H1 (cell line): ENCODE measurements around the gene MACROD2.

Source experiments
- CREB1 ChIP-seq: IDR thresholded peaks from 2 replicates; pipeline ENCODE4 v1.6.1; 2012; ENCODE audit warnings: inconsistent platforms
- EP300 ChIP-seq, 2 experiments: IDR thresholded peaks; 1 replicate in 1 of 2; 2 replicates in 1 of 2; pipeline ENCODE4 v1.6.1; 2011 to 2012; ENCODE audit warnings: low read depth in 2 of 2, low read length in 2 of 2, mild to moderate bottlenecking in 2 of 2, borderline replicate concordance in 1 of 2, inconsistent platforms in 1 of 2, moderate library complexity in 1 of 2
- KDM1A ChIP-seq: fragments of 200-600, 300-600 bp; sonication (generic); IDR thresholded peaks from 2 replicates; pipeline ENCODE4 v1.7.1; 2016; ENCODE audit warnings: mild to moderate bottlenecking, low read length, borderline replicate concordance
- MAFK ChIP-seq: IDR thresholded peaks from 2 replicates; pipeline ENCODE4 v1.6.1; 2012; ENCODE audit warnings: low read depth, mild to moderate bottlenecking, improper control_type of control experiment, low read length
- POLR2A ChIP-seq, 2 experiments: IDR thresholded peaks; 1 replicate in 1 of 2; 2 replicates in 1 of 2; pipeline ENCODE4 v1.6.1; 2011; ENCODE audit warnings: low read depth in 2 of 2, low read length in 2 of 2, mild to moderate bottlenecking in 2 of 2; ENCODE audit errors: control extremely low read depth in 1 of 2
- POLR2AphosphoS5 ChIP-seq: IDR thresholded peaks from 2 replicates; pipeline ENCODE4 v1.6.1; 2011; ENCODE audit warnings: low read depth, low read length
- RFX5 ChIP-seq: IDR thresholded peaks from 2 replicates; pipeline ENCODE4 v1.6.1; 2011; ENCODE audit warnings: low read depth, low read length, improper control_type of control experiment, borderline replicate concordance
- SIN3A ChIP-seq, 2 experiments: IDR thresholded peaks in 1 of 2; conservative IDR thresholded peaks in 1 of 2; 2 replicates each; pipeline ENCODE4 v1.6.1; 2011 to 2012; ENCODE audit warnings: low read length in 2 of 2, improper control_type of control experiment in 1 of 2, low read depth in 1 of 2, mild to moderate bottlenecking in 1 of 2
- SIRT6 ChIP-seq: IDR thresholded peaks from one replicate; pipeline ENCODE4 v1.7.1; 2012; ENCODE audit warnings: low read length, inconsistent platforms
- USF2 ChIP-seq: IDR thresholded peaks from 2 replicates; pipeline ENCODE4 v1.6.1; 2011; ENCODE audit warnings: low read length, improper control_type of control experiment
- TF ChIP-seq, protein P1 (sequence below), 3 experiments: IDR thresholded peaks; 1 replicate in 2 of 3; 2 replicates in 1 of 3; pipeline versions ENCODE4 v1.5.1 to v1.6.1; 2011; ENCODE audit warnings: low read length in 3 of 3, mild to moderate bottlenecking in 3 of 3, inconsistent platforms in 2 of 3, low read depth in 1 of 3, moderate library complexity in 1 of 3; ENCODE audit not compliant: insufficient read depth in 1 of 3; ENCODE audit errors: control extremely low read depth in 1 of 3

DNA sequence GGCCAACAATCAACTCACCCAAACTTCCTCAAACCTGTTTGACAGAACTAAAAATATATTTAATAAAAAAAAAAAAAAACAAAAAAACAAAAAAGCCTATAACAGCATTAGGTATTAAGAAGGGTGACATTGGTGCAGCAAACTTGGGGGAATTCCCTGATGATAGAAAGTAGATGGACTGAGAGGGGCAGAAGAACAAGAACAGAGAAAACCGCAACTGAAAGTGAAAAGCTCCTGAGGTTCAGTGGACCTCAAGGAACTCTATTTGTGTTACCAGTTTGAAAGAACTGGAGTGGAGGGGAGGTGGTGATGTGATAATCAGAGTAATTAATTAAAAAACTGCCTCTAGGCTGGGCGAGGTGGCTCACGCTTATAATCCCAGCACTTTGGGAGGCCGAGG lies 53.8 kb downstream of the MACROD2 start:
- TF ChIP-seq POLR2A (IDR thresholded peaks at IDR 0.05; ENCODE audit: control extremely low read depth in 1 of 2, low read depth in 2 of 2, low read length in 2 of 2) = no peak
- TF ChIP-seq, protein P1, sequence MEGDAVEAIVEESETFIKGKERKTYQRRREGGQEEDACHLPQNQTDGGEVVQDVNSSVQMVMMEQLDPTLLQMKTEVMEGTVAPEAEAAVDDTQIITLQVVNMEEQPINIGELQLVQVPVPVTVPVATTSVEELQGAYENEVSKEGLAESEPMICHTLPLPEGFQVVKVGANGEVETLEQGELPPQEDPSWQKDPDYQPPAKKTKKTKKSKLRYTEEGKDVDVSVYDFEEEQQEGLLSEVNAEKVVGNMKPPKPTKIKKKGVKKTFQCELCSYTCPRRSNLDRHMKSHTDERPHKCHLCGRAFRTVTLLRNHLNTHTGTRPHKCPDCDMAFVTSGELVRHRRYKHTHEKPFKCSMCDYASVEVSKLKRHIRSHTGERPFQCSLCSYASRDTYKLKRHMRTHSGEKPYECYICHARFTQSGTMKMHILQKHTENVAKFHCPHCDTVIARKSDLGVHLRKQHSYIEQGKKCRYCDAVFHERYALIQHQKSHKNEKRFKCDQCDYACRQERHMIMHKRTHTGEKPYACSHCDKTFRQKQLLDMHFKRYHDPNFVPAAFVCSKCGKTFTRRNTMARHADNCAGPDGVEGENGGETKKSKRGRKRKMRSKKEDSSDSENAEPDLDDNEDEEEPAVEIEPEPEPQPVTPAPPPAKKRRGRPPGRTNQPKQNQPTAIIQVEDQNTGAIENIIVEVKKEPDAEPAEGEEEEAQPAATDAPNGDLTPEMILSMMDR (IDR thresholded peaks at IDR 0.05; ENCODE audit: control extremely low read depth in 1 of 3, insufficient read depth in 1 of 3, low read depth in 1 of 3, low read length in 3 of 3) = no peak
- no peak for TF ChIP-seq SIN3A (conservative IDR thresholded peaks at IDR 0.05 in 1 of 2, IDR thresholded peaks at IDR 0.05 in 1 of 2; ENCODE audit: low read depth in 1 of 2, low read length in 2 of 2)
- no peak for TF ChIP-seq EP300 (IDR thresholded peaks at IDR 0.05; ENCODE audit: borderline replicate concordance in 1 of 2, low read depth in 2 of 2, low read length in 2 of 2)
- no peak for TF ChIP-seq USF2
- TF ChIP-seq SIRT6 = no peak
- no peak for TF ChIP-seq CREB1
- TF ChIP-seq RFX5 = no peak
- TF ChIP-seq KDM1A = no peak
- no peak for TF ChIP-seq MAFK
- TF ChIP-seq POLR2AphosphoS5 = no peak
